GM21447 (cell line): Measurements from ENCODE around the gene ATP2B1.
"Not testable (repeated sequence)": the region's sequence is repeated elsewhere in the genome, so short reads cannot be mapped to it uniquely, and the experiment has no call there.

Source experiments
- ATAC-seq: cut with Tn5 transposase; IDR thresholded peaks from one replicate; pipeline ENCODE4 v1.9.1; 2021; ENCODE audit not compliant: unreplicated experiment

ATP2B1 gene

GRCh38 chr12:89708565-89709156 is at the start of gene ATP2B1:
ATP2B1 (minus strand) TSS chr12:89708838; CDS start chr12:89655886, 52,952 bp downstream.
- ATAC-seq, result peak; percentile 50

DNA sequence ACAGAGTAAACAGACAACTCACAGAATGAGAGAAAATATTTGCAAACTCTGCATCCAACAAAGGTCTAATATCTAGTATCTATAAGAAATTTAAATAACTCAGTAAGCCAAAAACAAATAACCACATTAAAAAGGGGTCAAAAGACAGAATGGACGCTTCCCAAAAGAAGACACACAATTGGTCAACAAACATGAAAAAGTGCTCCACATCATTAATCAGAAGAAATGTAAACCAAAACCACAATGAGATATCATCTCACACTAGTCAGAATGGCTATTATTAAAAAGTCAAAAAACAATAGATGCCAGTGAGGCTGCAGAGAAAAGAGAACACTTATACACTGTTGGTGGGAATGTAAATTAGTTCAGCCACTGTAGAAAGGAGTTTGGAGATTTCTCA is 49.3 kb upstream of the ATP2B1 start:
- not testable (repeated sequence) for ATAC-seq

- peak; percentile 94 for ATAC-seq
These were observed 48.2 kb upstream of the ATP2B1 start for GRCh38 chr12:89756585-89757398.

DNA sequence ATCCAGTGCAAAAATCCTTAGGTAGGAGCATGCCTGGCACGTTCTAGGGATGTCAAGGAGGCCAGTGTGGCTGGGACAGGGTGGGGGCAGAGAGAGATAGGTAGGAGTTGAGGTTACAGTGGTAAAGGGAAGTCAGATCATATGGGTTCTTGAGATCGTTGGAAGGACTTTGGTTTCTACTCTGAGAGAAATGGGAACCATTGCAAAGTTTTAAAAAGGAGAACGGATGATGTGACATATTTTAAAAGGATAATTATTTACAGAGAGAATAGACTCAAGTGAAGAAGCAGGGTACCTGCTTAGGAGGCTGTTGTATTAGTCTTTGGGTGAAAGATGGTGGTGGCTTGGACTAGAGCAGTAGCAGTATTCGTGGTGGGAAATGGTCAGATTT is 47.6 kb upstream of the ATP2B1 start:
- peak; percentile 7 for ATAC-seq

DNA sequence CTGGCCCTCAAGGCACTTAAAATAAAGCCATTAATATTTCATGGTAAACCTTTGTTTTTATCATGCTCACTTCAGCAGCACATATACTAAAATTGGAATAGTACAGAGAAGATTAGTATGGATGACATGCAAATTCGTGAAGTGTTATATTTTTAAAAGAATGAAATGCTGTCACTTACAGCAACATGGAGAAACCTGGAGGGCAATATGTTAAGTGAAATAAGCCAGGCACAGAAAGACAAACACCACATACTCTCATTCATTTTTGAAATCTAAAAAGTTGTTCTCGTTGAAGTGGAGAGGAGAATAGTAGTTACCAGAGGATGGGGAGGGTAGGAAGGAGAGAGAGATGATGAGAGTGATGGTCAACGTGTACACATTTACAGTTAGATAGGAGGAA is 45.4 kb upstream of the ATP2B1 start:
- no peak for ATAC-seq

DNA sequence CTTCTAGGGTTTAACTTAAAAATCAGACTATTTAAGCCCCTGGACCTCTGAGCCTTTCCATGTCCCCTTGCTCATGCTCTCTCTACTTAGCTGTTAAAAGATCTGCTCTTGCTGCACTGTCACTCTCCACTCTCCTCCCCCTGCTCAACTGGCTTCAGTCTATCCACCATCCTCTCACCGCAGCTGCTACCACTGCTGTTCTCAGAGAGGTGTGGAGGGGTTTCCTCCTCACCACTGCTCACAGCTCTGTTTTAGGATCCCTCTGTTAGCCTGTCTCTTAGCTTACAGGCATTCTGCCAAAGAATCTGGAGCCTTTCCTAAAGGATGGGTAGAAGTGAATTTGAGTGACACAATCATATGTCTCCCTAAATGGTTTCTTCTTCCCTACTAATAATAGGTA is 43.7 kb upstream of the ATP2B1 start:
- no peak for ATAC-seq

GRCh38 chr12:89750389-89751351 is 42.0 kb upstream of the ATP2B1 start:
- no peak for ATAC-seq

DNA sequence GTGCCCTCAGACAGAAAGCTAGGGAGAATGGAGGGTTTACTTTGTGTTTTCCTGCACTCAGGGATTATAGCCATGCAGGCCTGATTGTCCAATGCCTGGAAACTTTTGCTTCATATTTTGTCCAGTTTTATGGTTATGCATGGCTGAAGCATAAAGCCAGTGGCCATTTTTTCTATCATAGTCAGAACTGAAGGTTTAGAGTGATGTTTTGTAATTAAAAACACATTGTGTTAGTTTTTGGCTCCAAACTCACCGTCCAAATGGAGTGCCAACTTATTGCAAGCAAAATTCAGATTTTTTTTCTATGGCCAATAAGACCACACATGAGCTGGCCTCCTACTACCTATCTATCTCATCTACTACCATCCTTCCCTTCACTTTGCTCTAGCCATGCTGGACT is 40.2 kb upstream of the ATP2B1 start:
- no peak for ATAC-seq

- no peak for ATAC-seq
These were observed 36.6 kb upstream of the ATP2B1 start for GRCh38 chr12:89745286-89745685.

- ATAC-seq, result no peak
These were observed 33.8 kb upstream of the ATP2B1 start for GRCh38 chr12:89742337-89743022.

- ATAC-seq, result no peak
These were observed 32.3 kb upstream of the ATP2B1 start for GRCh38 chr12:89740943-89741342.

GRCh38 chr12:89736995-89737394 is 28.4 kb upstream of the ATP2B1 start:
- ATAC-seq, result no peak

- no peak for ATAC-seq
These were observed 25.1 kb upstream of the ATP2B1 start for GRCh38 chr12:89733579-89734201.

- no peak for ATAC-seq
These were observed 23.9 kb upstream of the ATP2B1 start for GRCh38 chr12:89732522-89732921.

- no peak for ATAC-seq
These were observed 23.0 kb upstream of the ATP2B1 start for GRCh38 chr12:89731614-89732013.

GRCh38 chr12:89731089-89731488 is 22.5 kb upstream of the ATP2B1 start:
- ATAC-seq, result no peak

GRCh38 chr12:89729946-89730459 is 21.4 kb upstream of the ATP2B1 start:
- ATAC-seq, result no peak

DNA sequence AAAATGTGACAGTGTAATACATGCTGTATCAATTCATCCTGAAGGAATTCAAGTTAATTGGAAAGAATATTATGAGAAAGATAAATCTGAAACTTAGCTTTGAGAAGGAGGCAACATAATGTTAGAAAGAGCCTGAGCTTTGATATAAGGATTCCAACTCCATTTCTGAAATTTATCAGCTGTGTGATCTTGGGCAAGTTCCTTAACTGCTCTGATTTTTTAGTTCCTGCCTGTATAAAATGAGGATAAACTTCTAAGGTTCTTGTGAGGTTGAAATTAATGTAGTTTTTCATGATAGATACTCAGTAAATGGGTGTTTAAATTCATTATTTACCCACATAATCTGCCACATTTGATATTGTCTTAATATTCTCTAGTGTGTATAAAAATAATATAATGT is 14.6 kb upstream of the ATP2B1 start:
- no peak for ATAC-seq

DNA sequence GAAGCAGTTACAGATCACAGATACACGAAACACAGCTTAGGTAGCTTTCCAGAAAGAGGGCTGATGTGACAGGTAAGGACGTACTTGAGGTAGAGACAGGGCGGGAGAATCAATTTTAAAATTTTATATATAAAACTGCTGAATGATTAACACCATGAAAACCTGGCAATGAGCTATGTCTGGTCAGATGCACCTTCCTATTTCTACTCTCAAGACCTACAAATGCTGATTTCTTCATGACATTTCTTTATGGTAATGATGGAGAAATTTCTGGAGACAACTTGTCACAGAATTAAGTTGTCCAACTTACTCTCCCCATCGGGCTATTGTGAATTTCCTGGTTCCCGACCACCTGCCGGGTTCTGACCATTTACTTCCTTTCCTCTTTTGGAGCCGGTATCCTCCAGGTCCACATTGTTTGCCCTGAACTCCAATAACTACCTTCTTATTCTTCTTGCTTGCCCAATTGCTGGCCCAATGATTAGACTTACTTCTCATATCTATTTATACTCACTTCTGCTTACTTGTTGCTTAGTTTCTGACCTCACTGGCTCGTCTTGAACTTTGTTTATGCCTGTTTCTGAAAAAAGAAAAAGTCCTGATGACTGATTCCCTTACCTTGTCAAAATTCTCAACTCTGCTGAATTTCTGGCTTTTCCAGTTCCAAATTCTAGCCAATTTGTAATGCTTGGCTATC is 12.8 kb upstream of the ATP2B1 start:
- ATAC-seq, result peak; percentile 97
